Measurements from ENCODE around the gene LRRC74B. TPM values are rescaled to one million over a fixed set of nuclear protein-coding genes. Genes with fewer than 3 reads are reported as not detected.
A peak's percentile ranks its signal among the peaks of the same experiment; 100 is the strongest.

LRRC74B gene
- polyA plus RNA-seq, 2 of the 4 experiments (the other 2 are of a cell fraction), result 0.08 to 0.10 TPM

- ChIA-PET POLR2A (interaction anchor here (0.6 to 2.6 kb wide), 2 partner anchors 9 to 13 kb away, joined by 3 to 8 read pairs; partner anchors contain the start of gene THAP7), CTCF (interaction anchor here (0.7 to 1.4 kb wide), 4 partner anchors 47 to 90 kb away, joined by 3 to 4 read pairs (median 3); no protein-coding TSS in a partner anchor)
- FAIRE-seq (no peak), DNase-seq (ENCODE audit: low read depth in 1 of 2, low spot score in 1 of 2) (peak in 1 of 2 experiments; percentile 17), ATAC-seq (peak; percentile 61 to 74; a peak in 5 of 6 replicates)
- H3K4me3 ChIP-seq, result peak within 1 kb of the TSS; percentile 44
- H3K4me1 ChIP-seq, result peaks cover 18% of the 10 kb centered on the region
- peak within 1 kb of the TSS; percentile 98 for H3K4me2 ChIP-seq
- H3K27ac ChIP-seq, result peak within 1 kb of the TSS; percentile 68 to 80
- WGBS (ENCODE audit: missing lambda C conversion rate), result 19% methylated on average over 7 of the region's 12 CpGs
- no peaks in the 10 kb centered on the region for H3K9me3 ChIP-seq
- no peak for TF ChIP-seq EP300 (IDR thresholded peaks at IDR 0.05)
- TF ChIP-seq EHMT2 (IDR thresholded peaks at IDR 0.05; ENCODE audit: low read depth), result no peak
- TF ChIP-seq CHD2 (IDR thresholded peaks at IDR 0.05; ENCODE audit: low read length, partially characterized antibody), result no peak
- no peak for TF ChIP-seq FOXS1 (CRISPR knock-in tag; IDR thresholded peaks at IDR 0.05)
- no peak for TF ChIP-seq POLR2AphosphoS2 (conservative IDR thresholded peaks at IDR 0.05; ENCODE audit: low read length)
- no peak for TF ChIP-seq BHLHE40 (IDR thresholded peaks at IDR 0.05; ENCODE audit: low read depth, low read length)
- no peak for TF ChIP-seq GATA3 (IDR thresholded peaks at IDR 0.05; ENCODE audit: borderline replicate concordance)
- TF ChIP-seq EHF (CRISPR knock-in tag; IDR thresholded peaks at IDR 0.05), result no peak
- no peak for TF ChIP-seq RARB (CRISPR knock-in tag; IDR thresholded peaks at IDR 0.05)
- no peak for TF ChIP-seq RCOR1 (IDR thresholded peaks at IDR 0.05; ENCODE audit: low read depth, low read length)
- TF ChIP-seq NFE2L2 (conservative IDR thresholded peaks at IDR 0.05; ENCODE audit: low read length), result no peak
- TF ChIP-seq MAFK (IDR thresholded peaks at IDR 0.05; ENCODE audit: partially characterized antibody), result no peak
- TF ChIP-seq E2F6 (IDR thresholded peaks at IDR 0.05; ENCODE audit: borderline replicate concordance, low read depth), result no peak
- TF ChIP-seq ESRRA (IDR thresholded peaks at IDR 0.05; ENCODE audit: borderline replicate concordance, low read length), result no peak
- no peak for TF ChIP-seq SMC3 (IDR thresholded peaks at IDR 0.05)
- no peak for TF ChIP-seq USF2 (IDR thresholded peaks at IDR 0.05)
- no peak for TF ChIP-seq CHD4 (IDR thresholded peaks at IDR 0.05; ENCODE audit: borderline replicate concordance)
- no peak for TF ChIP-seq KDM1A (IDR thresholded peaks at IDR 0.05; ENCODE audit: low read depth)
- no peak for TF ChIP-seq CBX2 (IDR thresholded peaks at IDR 0.05; ENCODE audit: borderline replicate concordance, low read depth)
These were observed 30.9 kb upstream of the LRRC74B start, which contains the start of gene P2RX6 for GRCh38 chr22:21014726-21015465. TSS of gene P2RX6 (plus strand) at chr22:21015165. CDS start at chr22:21015175, 10 bp downstream.

GRCh38 chr22:21015466-21016006, 30.2 kb upstream of the LRRC74B start:
- no peak for FAIRE-seq
- CTCF ChIA-PET, result interaction anchor here (0.7 to 1.4 kb wide), 4 partner anchors 48 to 89 kb away, joined by 3 to 4 read pairs (median 3); no protein-coding TSS in a partner anchor
- H3K4me1 ChIP-seq, result peaks cover 18% of the 10 kb centered on the region
- 89% methylated on average over 8 of the region's 10 CpGs for WGBS (ENCODE audit: missing lambda C conversion rate)
- ATAC-seq, result no peak
- H3K4me3 ChIP-seq, result no peak overlapping the region
- TF ChIP-seq PBX3 (IDR thresholded peaks at IDR 0.05) (no peak), HOXB13 (CRISPR knock-in tag; IDR thresholded peaks at IDR 0.05; ENCODE audit: low read depth) (no peak), ZNF302 (CRISPR knock-in tag; IDR thresholded peaks at IDR 0.05) (no peak), GATA3 (IDR thresholded peaks at IDR 0.05; ENCODE audit: borderline replicate concordance) (no peak), TFCP2L1 (CRISPR knock-in tag; IDR thresholded peaks at IDR 0.05) (no peak), CBX2 (IDR thresholded peaks at IDR 0.05; ENCODE audit: borderline replicate concordance, low read depth) (no peak), RARB (CRISPR knock-in tag; IDR thresholded peaks at IDR 0.05) (no peak), ZC3H11A (IDR thresholded peaks at IDR 0.05) (no peak), JUN (IDR thresholded peaks at IDR 0.05) (no peak)
- POLR2A ChIA-PET, result interaction anchor here (2.6 kb wide), 1 partner anchor 14 kb away, joined by 8 read pairs; the partner anchor contains the start of gene THAP7
- H3K27ac ChIP-seq, result peak overlapping the region; percentile 68 to 80; a peak in 5 of 6 replicates
- no peaks in the 10 kb centered on the region for H3K9me3 ChIP-seq
- no peak for DNase-seq (ENCODE audit: low read depth in 1 of 2, low spot score in 1 of 2)
- peak overlapping the region; percentile 98 for H3K4me2 ChIP-seq
